Lower lobe of right lung (tissue), 2 donors: Measurements from ENCODE around the gene MUSTN1. TPM values are rescaled to one million over a fixed set of nuclear protein-coding genes. Genes with fewer than 3 reads are reported as not detected.

Experiments used
- ATAC-seq, 2 donors: fragments of 200-7000 bp; cut with Tn5 transposase; one replicate each; pipeline ENCODE4 v1.9.1; 2020 to 2022; ENCODE audit warnings: mild to moderate bottlenecking in 2 of 2, moderate library complexity in 2 of 2
- DNase-seq: peaks from one replicate; pipeline ENCODE4 v3.0.0-alpha.2; 2020
- H3K27ac ChIP-seq: fragments of 200-600 bp; one replicate; pipeline ENCODE4 v1.8.0; 2022
- H3K27me3 ChIP-seq: fragments of 200-600 bp; one replicate; pipeline ENCODE4 v1.8.0; 2022; ENCODE audit warnings: low read depth
- H3K36me3 ChIP-seq: fragments of 200-600 bp; one replicate; pipeline ENCODE4 v1.8.0; 2022; ENCODE audit warnings: mild to moderate bottlenecking
- H3K4me1 ChIP-seq: fragments of 200-600 bp; one replicate; pipeline ENCODE4 v1.8.0; 2022
- H3K4me3 ChIP-seq: fragments of 200-600 bp; one replicate; pipeline ENCODE4 v1.8.0; 2022; ENCODE audit warnings: mild to moderate bottlenecking
- H3K9me3 ChIP-seq: fragments of 200-600 bp; one replicate; pipeline ENCODE4 v1.8.0; 2022
- CTCF ChIP-seq: fragments of 200-600 bp; IDR thresholded peaks from one replicate; pipeline ENCODE4 v1.8.0; 2022; ENCODE audit warnings: antibody characterized with exemption, mild to moderate bottlenecking
- intact Hi-C: fragments of 100-400 bp; cut with DNase I; formaldehyde crosslinking; loops from one replicate; pipeline ENCODE4 v1.11.0; 2022
- total RNA-seq: library from RNA; stranded (reverse); fragmentation: NEBNext Ultra II Directional; extraction: Animal tissue kit (Norgen Biotek cat#: 25700); gene quantifications from one replicate; pipeline ENCODE4 v1.2.1, GENCODE V29; 2021
- donor health status: DM: no; HTN: yes; CAD: no; lungs with severe emphysema.

MUSTN1 gene
- total RNA-seq, 1 donor from 2014 or later, result 7.3 TPM

GRCh38 chr3:52879581-52879980 is 44.8 kb upstream of the MUSTN1 start:
- Histone ChIP-seq H3K36me3 (no peaks in the 10 kb centered on the region), H3K27me3 (no peaks in the 10 kb centered on the region), H3K9me3 (no peaks in the 10 kb centered on the region), H3K4me1 (peaks cover 14% of the 10 kb centered on the region), H3K27ac (no peak overlapping the region), H3K4me3 (no peak overlapping the region)
- no peak for TF ChIP-seq CTCF
- intact Hi-C loops, result no loop called here
- ATAC-seq (no peak), DNase-seq (no peak)

GRCh38 chr3:52879090-52879489 is 44.3 kb upstream of the MUSTN1 start:
- DNase-seq (no peak), ATAC-seq (no peak)
- peaks cover 17% of the 10 kb centered on the region for H3K4me1 ChIP-seq
- no peaks in the 10 kb centered on the region for H3K36me3 ChIP-seq
- H3K9me3 ChIP-seq, result no peaks in the 10 kb centered on the region
- H3K4me3 ChIP-seq, result no peak overlapping the region
- TF ChIP-seq CTCF, result no peak
- no peaks in the 10 kb centered on the region for H3K27me3 ChIP-seq
- no peak overlapping the region for H3K27ac ChIP-seq
- intact Hi-C loops, result no loop called here

GRCh38 chr3:52877085-52877484 is 42.3 kb upstream of the MUSTN1 start:
- Histone ChIP-seq H3K36me3 (no peaks in the 10 kb centered on the region), H3K4me3 (no peak overlapping the region), H3K4me1 (peaks cover 22% of the 10 kb centered on the region), H3K27me3 (no peaks in the 10 kb centered on the region), H3K9me3 (no peaks in the 10 kb centered on the region), H3K27ac (no peak overlapping the region)
- ATAC-seq, result no peak
- intact Hi-C loops, result no loop called here
- no peak for TF ChIP-seq CTCF
- DNase-seq, result no peak

- no peak overlapping the region for H3K4me3 ChIP-seq
- TF ChIP-seq CTCF, result no peak
- H3K27ac ChIP-seq, result no peak overlapping the region
- intact Hi-C loops, result no loop called here
- H3K36me3 ChIP-seq, result no peaks in the 10 kb centered on the region
- no peaks in the 10 kb centered on the region for H3K9me3 ChIP-seq
- H3K4me1 ChIP-seq, result peaks cover 22% of the 10 kb centered on the region
- H3K27me3 ChIP-seq, result no peaks in the 10 kb centered on the region
- ATAC-seq (no peak), DNase-seq (no peak)
Measured at GRCh38 chr3:52874864-52875587, 40.2 kb upstream of the MUSTN1 start.

GRCh38 chr3:52874160-52874701 is 39.4 kb upstream of the MUSTN1 start:
- ATAC-seq (no peak), DNase-seq (no peak)
- TF ChIP-seq CTCF, result no peak
- Histone ChIP-seq H3K27me3 (no peaks in the 10 kb centered on the region), H3K27ac (no peak overlapping the region), H3K36me3 (no peaks in the 10 kb centered on the region), H3K4me3 (no peak overlapping the region), H3K4me1 (peaks cover 22% of the 10 kb centered on the region), H3K9me3 (no peaks in the 10 kb centered on the region)
- intact Hi-C loops, result no loop called here
